NCI-H128 (cell line): ENCODE results near the gene PCNX1.
"Not testable (repeated sequence)": the region's sequence is repeated elsewhere in the genome, so short reads cannot be mapped to it uniquely, and the experiment has no call there.

Source experiments
- DNase-seq: peaks from one replicate; lab custom pipeline; 2025; ENCODE audit not compliant: unreplicated experiment; lab: John Stamatoyannopoulos, UW

The PCNX1 gene

GRCh38 chr14:71143381-71144290 is 236.4 kb downstream of the PCNX1 start:
- DNase-seq: no peak

GRCh38 chr14:71147335-71147734 is 240.1 kb downstream of the PCNX1 start:
- DNase-seq: not testable (repeated sequence)

GRCh38 chr14:71148627-71149026 is 241.4 kb downstream of the PCNX1 start:
- DNase-seq: no peak

- DNase-seq: no peak
These were observed 243.5 kb downstream of the PCNX1 start for GRCh38 chr14:71150737-71151136.

GRCh38 chr14:71155743-71156142 is 248.5 kb downstream of the PCNX1 start:
- no peak for DNase-seq

- no peak for DNase-seq
These were observed 256.0 kb downstream of the PCNX1 start for GRCh38 chr14:71163050-71163841.

- DNase-seq: no peak
These were observed 256.8 kb downstream of the PCNX1 start for GRCh38 chr14:71163842-71164629.
